K562 (cell line): ENCODE measurements around the gene SPIRE1. TPM values are rescaled to one million over a fixed set of nuclear protein-coding genes. Genes with fewer than 3 reads are reported as not detected.

Experiments used
- ATAC-seq: fragments of 200-7000 bp; cut with Tn5 transposase; 3 replicates; pipeline ENCODE4 v1.9.1; 2020; ENCODE audit warnings: moderate library complexity
- BruUV-seq: library from RNA; stranded (reverse); fragments of 400-500 nt; replicated peaks from 2 replicates; lab custom pipeline; 2021; lab: Mats Ljungman, UMichigan
- CTCF ChIA-PET: fragments of 300-600 bp; formaldehyde crosslinking; extraction: SDS; loops from one replicate; lab custom pipeline; 2021; ENCODE audit warnings: low intra/inter-chr PET ratio; lab: Yijun Ruan, JAX
- POLR2A ChIA-PET: fragments of 300-600, 350-650 bp; sonication (Branson Sonifier 250); formaldehyde crosslinking; extraction: SDS; loops from one replicate; lab custom pipeline; 2021; ENCODE audit warnings: antibody characterized with exemption, inconsistent platforms; lab: Yijun Ruan, JAX
- DNase-seq, 4 experiments: peaks; one replicate each; pipeline versions ENCODE4 v3.0.0 to v3.0.0-alpha.2; 2011 to 2018; ENCODE audit warnings: low spot score in 3 of 4, mixed read lengths in 3 of 4; ENCODE audit errors: extremely low read depth in 1 of 4
- FAIRE-seq: peaks from 2 replicates; lab custom pipeline; 2011; peaks lifted over from hg19 to GRCh38; lab: Jason Lieb, UNC
- H2AFZ ChIP-seq: 2 replicates; pipeline ENCODE4 v1.6.0; 2011; ENCODE audit warnings: low read depth, low read length, control low read depth, inconsistent platforms
- H3K27ac ChIP-seq: fragments of 200-600 bp; 3 replicates; pipeline ENCODE4 v1.8.0; 2011; ENCODE audit warnings: low read depth, mild to moderate bottlenecking, control low read depth, inconsistent platforms, low read length, moderate library complexity, mixed read lengths; ENCODE audit errors: extremely low read depth
- H3K27me3 ChIP-seq, 2 experiments: fragments of 300-600 bp in 1 of 2; 2 replicates in 1 of 2; 3 replicates in 1 of 2; pipeline versions ENCODE4 v1.6.0 to v1.8.0; 2011; ENCODE audit warnings: inconsistent platforms in 2 of 2, low read length in 2 of 2, mild to moderate bottlenecking in 1 of 2, mixed read lengths in 1 of 2, moderate library complexity in 1 of 2; ENCODE audit not compliant: control insufficient read depth in 2 of 2, insufficient read depth in 2 of 2
- H3K36me3 ChIP-seq: fragments of 300-600 bp; 3 replicates; pipeline ENCODE4 v1.8.0; 2011; ENCODE audit warnings: mild to moderate bottlenecking, low read length, inconsistent platforms; ENCODE audit not compliant: control insufficient read depth, insufficient read depth
- H3K4me1 ChIP-seq, 2 experiments: fragments of 200-600 bp in 1 of 2; replicated peaks in 1 of 2; 2 replicates in 1 of 2; 3 replicates in 1 of 2; pipeline versions ENCODE4 v1.5.1 to v1.8.0; 2011; ENCODE audit warnings: inconsistent platforms in 2 of 2, low read length in 2 of 2, mild to moderate bottlenecking in 1 of 2, mixed read lengths in 1 of 2, moderate library complexity in 1 of 2; ENCODE audit not compliant: control insufficient read depth in 2 of 2, insufficient read depth in 2 of 2
- H3K4me2 ChIP-seq: 2 replicates; pipeline ENCODE4 v1.6.1; 2011; ENCODE audit warnings: low read length, control low read depth, inconsistent platforms, mixed read lengths; ENCODE audit not compliant: insufficient read depth
- H3K4me3 ChIP-seq: fragments of 200-600 bp; sonication (generic), shearing (Covaris generic); 2 replicates; pipeline ENCODE4 v1.5.1; 2016; ENCODE audit warnings: control low read depth, inconsistent platforms
- H3K79me2 ChIP-seq: fragments of 200-600 bp; 3 replicates; pipeline ENCODE4 v1.8.0; 2011; ENCODE audit warnings: low read length, inconsistent platforms; ENCODE audit not compliant: control insufficient read depth, insufficient read depth
- H3K9ac ChIP-seq, 2 experiments: 2 replicates each; pipeline versions ENCODE4 v1.6.0 to v1.6.1; 2011; ENCODE audit warnings: low read depth in 2 of 2, low read length in 2 of 2, control low read depth in 1 of 2, inconsistent platforms in 1 of 2, mild to moderate bottlenecking in 1 of 2, mixed read lengths in 1 of 2; ENCODE audit not compliant: insufficient read depth in 1 of 2
- H3K9me1 ChIP-seq: one replicate; pipeline ENCODE4 v1.6.0; 2011; ENCODE audit warnings: inconsistent platforms, mild to moderate bottlenecking, low read length, moderate library complexity; ENCODE audit not compliant: control insufficient read depth, insufficient read depth
- H3K9me3 ChIP-seq: replicated peaks from 2 replicates; pipeline ENCODE4 v1.5.1; 2011; ENCODE audit warnings: low read depth, low read length, inconsistent platforms; ENCODE audit not compliant: control insufficient read depth, insufficient read depth
- H4K20me1 ChIP-seq: replicated peaks from 2 replicates; pipeline ENCODE4 v1.6.1; 2011; ENCODE audit warnings: low read length, inconsistent platforms, mixed read lengths; ENCODE audit not compliant: control insufficient read depth, insufficient read depth
- CUX1 ChIP-seq: fragments of 200-800 bp; sonication (Bioruptor generic); IDR thresholded peaks from 2 replicates; pipeline ENCODE4 v1.6.1; 2016; ENCODE audit warnings: missing genetic modification characterization, missing compliant biosample characterization
- SRF ChIP-seq, 2 experiments: fragments of 250-450, 450-650 bp in 1 of 2; sonication (Bioruptor Pico) in 1 of 2; sonication (generic) in 1 of 2; formaldehyde crosslinking; IDR thresholded peaks; 2 replicates each; pipeline versions ENCODE4 v1.5.0 to v1.5.1; 2020 to 2022; ENCODE audit warnings: mild to moderate bottlenecking in 1 of 2, missing genetic modification reagents in 1 of 2
- ZNF316 ChIP-seq: fragments of 450-650 bp; IDR thresholded peaks from 2 replicates; pipeline ENCODE4 v1.6.1; 2016
- WGBS: fragments of 100-300 bp; shearing (Covaris generic); methylation state at CpG from one replicate; pipeline ENCODE4 v1.1.6; 2016; ENCODE audit warnings: low coverage, mixed read lengths; ENCODE audit not compliant: insufficient coverage; ENCODE audit errors: missing lambda C conversion rate; 5-methylcytosine and 5-hydroxymethylcytosine counted together
- in situ Hi-C: fragments of 300-500 bp; cut with MboI; formaldehyde crosslinking; loops from 4 replicates; pipeline ENCODE4 v1.15.0; 2018; ENCODE audit warnings: inconsistent platforms, mixed read lengths
- intact Hi-C: fragments of 100-400 bp; cut with micrococcal nuclease; formaldehyde crosslinking; loops from 2 replicates; pipeline ENCODE4 v1.14.2; 2022
- polyA plus RNA-seq, 8 experiments: library from polyadenylated mRNA; depleted of rRNA in 4 of 8; stranded (reverse) in 5 of 8; unstranded in 3 of 8; fragments of >200 nt; fragmentation: Nextera tagmentation in 2 of 8; fragmentation: Illumina TruSeq in 1 of 8; extraction: Ambion mirVana in 2 of 8; extraction: Trizol in 1 of 8; gene quantifications; 2 replicates each; pipeline versions ENCODE4 v1.2.1 to v1.2.3, GENCODE V29; 2011 to 2014; ENCODE audit warnings: inconsistent platforms in 1 of 8, missing spikeins in 1 of 8
- total RNA-seq, 7 experiments: library from RNA; depleted of rRNA in 6 of 7; stranded (reverse); fragments of >200 nt in 6 of 7; fragmentation: Illumina TruSeq in 2 of 7; extraction: Trizol in 2 of 7; gene quantifications; 2 replicates each; pipeline versions ENCODE4 v1.2.1 to v1.2.3, GENCODE V29; 2011 to 2021; ENCODE audit warnings: low replicate concordance in 1 of 7

Gene SPIRE1
- total and polyA plus RNA-seq, 9 of the 15 experiments (the other 6 are each of a cell fraction or from before 2014, with no cell fraction given) = 2.9 to 14.0 (median 10.2) TPM

- Histone ChIP-seq H3K27me3 (no peaks in the 10 kb centered on the region), H3K79me2 (no peaks in the 10 kb centered on the region), H3K9me3 (no peaks in the 10 kb centered on the region; the same call in 1 of the 2 replicates), H4K20me1 (no peaks in the 10 kb centered on the region), H3K4me3 (no peak overlapping the region), H3K27ac (no peak overlapping the region), H2AFZ (no peak overlapping the region), H3K36me3 (peaks cover 3% of the 10 kb centered on the region; the same call in 2 of the 3 replicates), H3K4me2 (no peak overlapping the region), H3K9ac (no peak overlapping the region), H3K9me1 (no peaks in the 10 kb centered on the region), H3K4me1 (no peaks in the 10 kb centered on the region)
- CTCF ChIA-PET = no interaction called here
- DNase-seq = no peak
- 37% methylated on average over 3 of the region's 3 CpGs for WGBS
- in situ Hi-C loops = no loop called here
- no peak for FAIRE-seq
- ATAC-seq = no peak
- TF ChIP-seq CUX1 (CRISPR knock-in tag) = no peak
- 0 out of 2 replicates have a peak, but pooled peaks have one; percentile 32 for TF ChIP-seq ZNF316
- no peak for TF ChIP-seq SRF (CRISPR knock-in tag; IDR thresholded peaks at IDR 0.05)
- BruUV-seq = no TSS peak
- intact Hi-C loops = no loop called here
- POLR2A ChIA-PET = interaction anchor here (0.8 to 1.0 kb wide), 2 partner anchors 23 to 30 kb away, joined by 3 read pairs; no protein-coding TSS in a partner anchor
Measured at GRCh38 chr18:12443551-12443950, 214.4 kb downstream of the SPIRE1 start.
